ENCODE measurements around the gene KIF20B.

The KIF20B gene

DNA sequence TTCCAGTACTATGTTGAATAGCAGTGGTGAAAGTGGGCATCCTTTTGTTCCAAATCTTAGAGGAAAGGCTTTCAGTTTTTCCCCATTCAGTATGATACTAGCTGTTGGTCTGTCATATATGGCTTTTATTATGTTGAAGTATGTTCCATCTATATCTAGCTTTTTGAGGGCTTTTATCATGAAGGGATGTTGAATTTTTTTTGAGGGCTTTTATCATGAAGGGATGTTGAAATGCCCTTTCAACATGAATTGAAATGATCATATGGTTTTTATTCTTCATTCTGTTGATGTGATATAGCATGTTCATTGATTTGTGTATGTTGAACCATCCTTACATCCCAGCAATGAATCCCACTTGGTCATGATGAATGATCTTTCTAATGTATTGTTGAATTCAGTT, 75.3 kb downstream of the KIF20B start:
- ChIA-PET POLR2A (ENCODE audit: low non-redundant PET) (no interaction called here), CTCF (interaction anchor here (0.7 kb wide), 1 partner anchor 975 kb away, joined by 3 read pairs; no protein-coding TSS in a partner anchor)
- TF ChIP-seq, protein P1, sequence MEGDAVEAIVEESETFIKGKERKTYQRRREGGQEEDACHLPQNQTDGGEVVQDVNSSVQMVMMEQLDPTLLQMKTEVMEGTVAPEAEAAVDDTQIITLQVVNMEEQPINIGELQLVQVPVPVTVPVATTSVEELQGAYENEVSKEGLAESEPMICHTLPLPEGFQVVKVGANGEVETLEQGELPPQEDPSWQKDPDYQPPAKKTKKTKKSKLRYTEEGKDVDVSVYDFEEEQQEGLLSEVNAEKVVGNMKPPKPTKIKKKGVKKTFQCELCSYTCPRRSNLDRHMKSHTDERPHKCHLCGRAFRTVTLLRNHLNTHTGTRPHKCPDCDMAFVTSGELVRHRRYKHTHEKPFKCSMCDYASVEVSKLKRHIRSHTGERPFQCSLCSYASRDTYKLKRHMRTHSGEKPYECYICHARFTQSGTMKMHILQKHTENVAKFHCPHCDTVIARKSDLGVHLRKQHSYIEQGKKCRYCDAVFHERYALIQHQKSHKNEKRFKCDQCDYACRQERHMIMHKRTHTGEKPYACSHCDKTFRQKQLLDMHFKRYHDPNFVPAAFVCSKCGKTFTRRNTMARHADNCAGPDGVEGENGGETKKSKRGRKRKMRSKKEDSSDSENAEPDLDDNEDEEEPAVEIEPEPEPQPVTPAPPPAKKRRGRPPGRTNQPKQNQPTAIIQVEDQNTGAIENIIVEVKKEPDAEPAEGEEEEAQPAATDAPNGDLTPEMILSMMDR (conservative IDR thresholded peaks at IDR 0.05; ENCODE audit: low read depth) = no peak
- H3K27ac ChIP-seq = no peak overlapping the region
- DNase-seq (ENCODE audit: low spot score) = no peak

GRCh38 chr10:89782470-89782869, 81.1 kb downstream of the KIF20B start:
- CTCF ChIA-PET = interaction anchor here (0.6 to 0.7 kb wide), 2 partner anchors 81 to 431 kb away, joined by 4 read pairs; no protein-coding TSS in a partner anchor
- POLR2A ChIA-PET (ENCODE audit: low non-redundant PET) = no interaction called here

GRCh38 chr10:89783406-89783805, 82.0 kb downstream of the KIF20B start:
- CTCF ChIA-PET = interaction anchor here (0.6 kb wide), 1 partner anchor 10 kb away, joined by 3 read pairs; no protein-coding TSS in a partner anchor

More at GRCh38 chr10:89782470-89782869, 81.1 kb downstream of the KIF20B start:
- no peak overlapping the region for H3K27ac ChIP-seq
- TF ChIP-seq, protein P1 (conservative IDR thresholded peaks at IDR 0.05; ENCODE audit: low read depth) = no peak
- no peak for DNase-seq (ENCODE audit: low spot score)

DNA sequence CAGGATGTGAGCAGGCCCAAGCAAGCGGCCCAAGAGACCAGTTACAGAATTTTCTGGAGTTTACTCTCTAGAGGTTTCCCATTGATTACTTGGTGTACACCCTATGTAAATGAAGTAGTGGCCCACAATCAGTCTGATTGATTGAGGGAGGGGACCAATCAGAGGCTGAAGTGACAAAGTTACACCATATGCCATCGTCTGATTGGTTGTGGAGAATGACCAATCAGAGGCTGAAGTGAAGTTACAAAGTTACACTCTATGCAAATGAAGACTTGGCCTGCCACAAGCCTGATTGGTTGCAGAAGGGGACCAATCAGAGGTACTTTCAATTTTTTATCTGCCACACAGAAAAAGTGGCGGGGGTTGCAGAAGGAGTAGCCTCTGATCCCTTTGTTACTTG, 83.7 kb downstream of the KIF20B start:
- H3K27ac ChIP-seq = no peak overlapping the region
- TF ChIP-seq, protein P1 (conservative IDR thresholded peaks at IDR 0.05; ENCODE audit: low read depth) = no peak
- POLR2A ChIA-PET (ENCODE audit: low non-redundant PET) = no interaction called here
- DNase-seq (ENCODE audit: low spot score) = no peak
- CTCF ChIA-PET = no interaction called here

More at GRCh38 chr10:89783406-89783805, 82.0 kb downstream of the KIF20B start:
- DNase-seq (ENCODE audit: low spot score) = no peak
- TF ChIP-seq, protein P1 (conservative IDR thresholded peaks at IDR 0.05; ENCODE audit: low read depth) = no peak
- H3K27ac ChIP-seq = no peak overlapping the region
- POLR2A ChIA-PET (ENCODE audit: low non-redundant PET) = no interaction called here

- POLR2A ChIA-PET (ENCODE audit: low non-redundant PET) = no interaction called here
- CTCF ChIA-PET = interaction anchor here (0.7 kb wide), 1 partner anchor 209 kb away, joined by 3 read pairs; no protein-coding TSS in a partner anchor
- TF ChIP-seq, protein P1 (conservative IDR thresholded peaks at IDR 0.05; ENCODE audit: low read depth) = no peak
- no peak overlapping the region for H3K27ac ChIP-seq
- DNase-seq (ENCODE audit: low spot score) = no peak
Measured at GRCh38 chr10:89789188-89789877, 87.9 kb downstream of the KIF20B start.

GRCh38 chr10:89792187-89792586, 90.8 kb downstream of the KIF20B start:
- TF ChIP-seq, protein P1 (conservative IDR thresholded peaks at IDR 0.05; ENCODE audit: low read depth) = no peak
- no peak overlapping the region for H3K27ac ChIP-seq
- ChIA-PET CTCF (no interaction called here), POLR2A (ENCODE audit: low non-redundant PET) (no interaction called here)
- peak; percentile 25 for DNase-seq (ENCODE audit: low spot score)

Measured in RWPE1 (cell line).